ENCODE results near the gene MAGEA11.
"Not testable (repeated sequence)": the region's sequence is repeated elsewhere in the genome, so short reads cannot be mapped to it uniquely, and the experiment has no call there.

The MAGEA11 gene

DNA sequence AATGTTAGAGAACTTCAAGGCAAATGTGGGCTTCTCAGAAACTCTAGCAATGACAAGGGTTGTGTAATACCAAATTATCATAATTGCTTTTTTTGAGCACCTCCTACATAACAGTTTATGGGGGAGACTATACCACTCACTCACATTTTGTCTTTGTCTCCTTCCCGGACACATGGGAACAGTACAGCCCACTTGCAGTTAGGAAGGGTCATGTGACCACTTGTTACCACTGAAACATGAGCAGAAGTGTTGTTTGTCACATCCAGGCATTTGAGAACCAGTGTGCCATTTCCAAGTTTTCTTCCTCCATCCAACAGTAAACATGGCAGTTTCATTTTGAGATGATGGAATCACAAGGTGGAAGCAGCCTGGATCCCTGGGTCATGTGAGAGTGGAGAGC lies 6.9 kb downstream of the MAGEA11 start:
- no peak for DNase-seq (ENCODE audit: low read depth in 2 of 2)

DNA sequence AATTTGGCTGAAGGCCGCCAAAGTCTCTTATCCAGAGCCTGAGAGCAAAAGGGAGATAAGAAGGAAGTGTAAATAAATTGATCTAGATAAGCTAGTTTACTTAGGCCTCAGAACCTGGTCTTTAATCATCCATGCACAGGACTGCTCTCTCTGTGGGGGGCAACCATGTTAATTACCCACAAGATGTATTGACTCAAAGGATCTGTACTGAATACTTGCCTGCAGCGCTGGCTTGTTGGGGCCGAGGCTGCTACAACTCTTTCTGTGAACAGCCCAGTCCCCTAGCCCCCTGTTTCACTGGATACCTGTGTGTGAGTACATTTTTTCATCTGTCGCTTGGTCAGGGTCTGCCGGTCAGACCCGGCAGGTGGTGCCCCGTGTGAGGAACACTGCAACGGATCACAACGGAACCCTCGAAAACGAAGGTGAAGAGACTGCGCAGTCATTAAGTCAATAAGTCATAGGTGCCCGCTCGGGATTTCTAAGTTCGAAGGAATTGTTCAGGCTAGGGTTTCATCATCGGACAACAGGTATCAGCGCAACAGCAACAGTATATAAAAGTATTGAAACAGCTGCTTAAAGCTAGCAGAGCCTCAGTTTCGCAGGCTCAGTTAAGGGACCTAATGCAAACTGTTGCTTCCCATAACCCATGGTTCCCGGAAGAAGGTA lies 8.3 kb downstream of the MAGEA11 start:
- no peak for DNase-seq (ENCODE audit: low read depth in 2 of 2)

DNA sequence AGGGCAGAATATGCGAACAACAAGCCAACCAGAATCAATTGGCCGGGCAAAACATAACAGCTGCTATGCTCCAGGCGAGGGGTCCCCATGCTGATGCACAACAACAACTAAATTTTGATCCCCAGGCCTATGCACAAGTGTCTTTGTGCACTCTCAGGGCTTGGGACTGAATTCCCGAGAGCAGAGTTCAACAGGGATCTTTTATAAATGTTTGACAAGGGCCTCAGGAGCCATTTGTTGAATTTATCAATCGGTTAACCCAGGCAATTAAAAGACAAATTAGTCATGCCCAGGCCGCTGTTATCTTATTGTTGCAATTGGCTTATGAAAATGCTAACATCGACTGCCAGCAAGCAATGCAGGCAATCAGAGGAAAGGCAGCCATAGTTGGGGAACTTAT lies 9.4 kb downstream of the MAGEA11 start:
- not testable (repeated sequence) for DNase-seq (ENCODE audit: low read depth in 2 of 2)

DNA sequence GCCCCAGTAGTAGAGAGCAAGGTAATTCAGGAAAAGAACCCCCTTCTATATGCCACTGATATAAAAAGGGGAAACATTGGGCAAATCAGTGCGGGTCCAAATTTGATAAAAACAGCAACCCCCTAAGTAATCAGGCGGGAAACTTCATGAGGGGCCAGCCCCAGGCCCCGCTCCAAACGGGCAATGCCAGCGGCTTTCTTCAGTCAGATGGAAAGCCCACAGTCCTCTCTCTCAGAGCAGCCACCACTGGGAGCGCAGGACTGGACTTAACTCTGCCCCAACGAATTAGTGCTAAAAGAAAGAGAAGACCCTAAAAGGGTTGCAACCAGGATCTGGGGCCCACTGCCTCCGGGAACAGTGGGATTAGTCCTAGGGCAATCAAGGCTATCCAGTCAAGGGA lies 9.9 kb downstream of the MAGEA11 start:
- DNase-seq (ENCODE audit: low read depth in 2 of 2) = no peak

DNA sequence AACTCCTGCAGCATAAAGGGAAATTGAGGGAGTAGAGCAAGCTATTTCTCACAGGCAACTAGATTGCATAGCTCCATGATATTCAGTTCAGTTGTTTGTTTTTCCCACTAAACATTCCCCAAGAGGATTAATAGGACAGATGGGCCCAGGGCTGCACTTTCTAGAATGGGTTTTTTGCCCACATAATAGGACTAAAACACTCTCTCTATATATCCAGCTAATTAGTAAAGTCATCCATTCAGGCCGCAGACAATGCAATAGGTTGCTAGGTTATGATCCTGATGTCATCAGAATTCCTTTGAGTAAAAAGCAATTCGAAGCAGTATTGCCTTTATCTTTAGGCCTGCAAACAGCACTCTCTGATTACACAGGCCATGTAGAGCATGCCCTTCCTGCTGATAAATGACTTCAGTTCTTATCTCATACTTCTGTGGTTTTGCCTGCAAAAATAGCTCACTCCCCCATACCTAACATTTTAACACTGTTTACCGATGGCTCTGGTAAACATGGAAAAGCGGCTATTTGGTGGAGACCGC lies 11.8 kb downstream of the MAGEA11 start:
- DNase-seq (ENCODE audit: low read depth in 2 of 2) = not testable (repeated sequence)

DNA sequence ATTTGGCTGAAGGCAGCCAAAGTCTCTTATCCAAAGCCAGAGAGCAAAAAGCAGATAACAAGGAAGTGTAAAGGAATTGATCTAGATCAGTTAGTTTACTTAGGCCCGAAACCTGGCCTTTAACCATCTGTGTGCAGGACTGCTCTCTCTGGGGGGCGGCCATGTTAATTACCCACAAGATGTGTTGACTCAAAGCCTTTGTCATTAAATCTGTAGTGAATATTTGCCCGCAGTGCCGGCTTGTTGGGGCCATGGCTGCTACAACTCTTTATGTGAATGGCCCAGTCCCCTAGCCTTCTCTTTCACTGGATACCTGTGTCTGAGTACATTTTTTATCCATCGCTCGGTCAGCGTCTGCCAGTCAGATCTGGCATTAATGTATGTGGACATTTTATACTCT lies 15.4 kb downstream of the MAGEA11 start:
- DNase-seq (ENCODE audit: low read depth in 2 of 2) = not testable (repeated sequence)

DNA sequence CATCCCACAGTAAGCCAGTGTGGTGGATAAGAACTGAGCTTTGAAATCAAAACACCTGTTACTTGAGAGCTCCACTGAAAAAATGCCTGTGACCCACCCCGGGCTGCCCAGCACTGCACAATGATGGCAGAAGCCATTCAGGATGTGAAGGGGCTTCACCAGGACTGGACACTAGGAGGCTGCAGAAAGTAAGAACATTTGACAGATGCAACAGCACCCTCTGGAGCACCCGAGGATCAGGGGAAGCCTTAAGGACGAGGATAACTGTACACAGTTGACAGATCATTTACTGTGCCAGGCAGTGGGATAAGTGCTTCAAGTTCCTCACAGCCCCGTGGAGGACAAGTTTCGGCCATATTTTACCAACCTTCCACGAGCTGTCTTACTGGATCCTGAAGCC lies 30.4 kb downstream of the MAGEA11 start:
- not testable (repeated sequence) for DNase-seq (ENCODE audit: low read depth in 2 of 2)

DNA sequence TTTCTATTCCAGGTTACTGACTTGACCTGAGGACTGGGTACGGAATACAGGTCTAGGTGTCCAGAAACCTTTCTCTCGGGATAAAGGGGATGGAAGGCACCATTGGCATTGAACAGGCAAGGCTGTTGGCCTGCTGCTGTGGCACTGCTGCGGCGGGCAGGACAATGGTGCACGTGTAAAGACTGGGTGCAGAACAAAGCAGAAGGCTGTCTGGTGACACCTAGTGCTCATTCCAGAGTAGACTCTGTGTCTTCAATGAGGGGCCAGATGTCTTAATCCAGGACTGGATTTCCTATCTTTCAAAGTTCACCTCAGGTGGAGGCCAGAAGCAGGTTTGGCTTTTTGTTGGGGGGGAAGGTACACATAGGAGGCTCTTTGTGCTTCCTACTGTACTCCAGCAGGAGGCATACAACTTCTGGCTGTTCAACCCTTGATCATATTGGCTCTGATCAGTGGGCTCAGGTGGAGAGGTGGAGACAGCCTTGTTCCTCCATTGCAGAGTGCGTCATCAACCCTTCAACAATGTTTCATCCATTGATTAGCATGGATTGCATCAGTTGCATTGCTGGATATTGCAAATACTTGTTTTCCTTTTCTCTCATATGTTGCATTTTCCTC lies 34.6 kb downstream of the MAGEA11 start:
- not testable (repeated sequence) for DNase-seq (ENCODE audit: low read depth in 2 of 2)

DNA sequence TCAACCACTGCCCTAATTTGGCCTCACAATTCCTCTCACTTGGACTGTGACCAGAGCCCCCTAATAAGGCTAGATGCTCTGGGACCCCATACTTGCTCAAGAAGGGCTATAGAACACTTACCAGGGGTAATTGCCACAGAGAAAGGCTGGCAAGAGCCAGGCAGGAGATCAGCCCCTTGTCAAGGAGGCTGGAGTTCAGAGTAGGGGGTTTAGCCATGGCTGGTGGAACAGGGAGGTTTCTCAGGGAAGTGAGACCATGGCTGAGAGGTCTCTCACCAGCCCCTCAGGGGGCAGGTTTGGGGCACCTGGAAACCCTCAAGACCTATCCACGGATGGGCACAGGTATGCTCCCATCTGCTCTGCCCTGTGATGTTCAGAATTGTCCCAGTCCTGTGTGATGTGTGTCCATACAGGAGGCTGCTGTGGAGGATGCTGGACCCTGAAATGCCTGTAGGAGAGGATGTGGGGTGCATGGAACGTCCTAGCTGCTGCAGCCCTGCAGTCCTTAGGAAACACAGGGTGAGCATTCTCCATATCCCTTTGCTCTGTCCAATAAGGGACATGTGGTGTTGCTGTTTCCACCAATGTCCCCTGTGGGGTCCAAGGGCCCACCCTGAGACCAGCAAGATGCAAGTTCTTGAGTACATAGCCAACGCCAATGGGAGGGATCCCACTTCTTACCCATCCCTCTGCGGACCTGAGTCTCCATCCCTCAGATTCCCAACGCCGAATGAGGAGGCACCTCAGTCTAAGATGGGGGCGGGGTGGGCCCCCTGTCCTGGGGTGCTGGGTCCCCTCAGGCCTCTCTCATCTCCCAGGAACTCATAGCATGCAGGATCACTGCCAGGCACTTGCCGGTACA lies 45.6 kb downstream of the MAGEA11 start:
- DNase-seq (ENCODE audit: low read depth in 2 of 2) = no peak

DNA sequence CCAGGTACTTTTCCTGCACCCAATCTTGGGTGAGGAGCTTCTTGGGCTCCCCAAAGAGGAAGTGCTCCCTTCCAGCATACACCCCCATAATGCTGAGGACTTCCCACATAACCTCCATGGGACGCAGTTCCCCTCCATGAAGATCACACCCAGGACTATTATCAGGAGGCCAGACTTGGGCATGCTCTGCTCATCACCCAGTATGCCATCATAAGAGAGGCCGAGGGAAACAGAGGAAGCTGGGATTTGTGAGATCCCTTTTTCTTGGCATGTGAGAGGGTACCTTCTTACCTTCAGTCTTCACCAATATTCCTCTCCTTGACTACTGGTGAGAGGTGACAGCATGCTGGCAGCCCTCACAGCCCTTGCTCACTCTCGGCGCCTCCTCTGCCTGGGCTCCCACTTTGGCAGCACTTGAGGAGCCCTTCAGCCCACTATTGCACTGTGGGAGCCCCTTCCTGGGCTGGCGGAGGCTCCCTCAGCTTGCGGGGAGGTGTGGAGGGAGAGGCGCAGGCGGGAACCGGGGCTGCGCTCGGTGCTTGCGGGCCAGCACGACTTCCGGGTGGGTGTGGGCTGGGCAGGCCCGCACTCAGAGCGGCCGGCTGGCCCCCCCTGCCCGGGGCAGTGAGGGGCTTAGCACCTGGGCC lies 46.3 kb downstream of the MAGEA11 start:
- no peak for DNase-seq (ENCODE audit: low read depth in 2 of 2)

DNA sequence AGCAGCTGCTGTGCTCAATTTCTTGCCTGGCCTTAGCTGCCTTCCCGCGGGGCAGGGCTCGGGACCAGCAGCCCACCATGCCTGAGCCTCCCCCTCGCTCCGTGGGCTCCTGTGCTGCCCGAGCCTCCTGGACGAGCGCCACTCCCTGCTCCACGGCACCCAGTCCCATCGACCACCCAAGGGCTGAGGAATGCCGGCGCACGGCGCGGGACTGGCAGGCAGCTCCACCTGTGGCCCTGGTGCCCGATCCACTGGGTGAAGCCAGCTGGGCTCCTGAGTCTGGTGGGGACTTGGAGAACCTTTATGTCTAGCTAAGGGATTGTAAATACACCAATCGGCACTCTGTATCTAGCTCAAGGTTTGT lies 46.8 kb downstream of the MAGEA11 start:
- not testable (repeated sequence) for DNase-seq (ENCODE audit: low read depth in 2 of 2)

DNA sequence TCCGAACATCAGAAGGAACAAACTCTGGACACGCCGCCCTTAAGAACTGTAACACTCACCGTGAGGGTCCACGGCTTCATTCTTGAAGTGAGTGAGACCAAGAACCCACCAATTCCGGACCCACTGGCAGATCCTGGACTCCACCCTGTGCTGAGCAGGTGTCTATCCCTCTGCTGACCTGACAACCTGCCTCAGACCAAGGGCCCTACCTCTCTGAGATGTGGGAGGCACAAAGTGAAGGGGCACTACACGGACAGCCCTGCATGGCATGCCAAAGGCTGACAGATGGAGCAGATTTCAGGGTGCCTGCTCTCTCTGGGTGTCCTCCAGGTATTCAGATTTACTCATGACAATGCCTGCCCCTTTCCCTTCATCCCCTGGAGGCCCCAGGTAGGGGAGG lies 48.0 kb downstream of the MAGEA11 start:
- DNase-seq (ENCODE audit: low read depth in 2 of 2) = no peak

DNA sequence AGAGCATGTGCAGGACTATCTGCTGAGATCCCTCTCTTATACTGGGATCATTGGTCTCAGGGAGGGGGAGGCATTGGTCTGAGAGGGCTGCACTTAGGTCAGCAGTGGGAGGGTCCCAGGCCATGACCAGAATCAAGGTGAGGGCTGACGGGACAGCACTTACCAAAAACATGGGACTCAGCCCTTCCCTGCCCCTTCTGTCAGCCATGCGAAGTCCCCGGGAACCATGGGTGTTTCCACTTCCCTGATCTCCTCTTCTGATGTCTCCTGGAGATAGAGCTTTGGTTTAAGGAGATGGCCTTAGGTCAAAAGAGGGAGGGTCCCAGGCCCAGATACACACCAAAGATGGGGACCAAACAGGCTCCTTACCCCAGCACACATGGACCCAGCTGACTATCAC lies 49.1 kb downstream of the MAGEA11 start:
- DNase-seq (ENCODE audit: low read depth in 2 of 2) = no peak

DNA sequence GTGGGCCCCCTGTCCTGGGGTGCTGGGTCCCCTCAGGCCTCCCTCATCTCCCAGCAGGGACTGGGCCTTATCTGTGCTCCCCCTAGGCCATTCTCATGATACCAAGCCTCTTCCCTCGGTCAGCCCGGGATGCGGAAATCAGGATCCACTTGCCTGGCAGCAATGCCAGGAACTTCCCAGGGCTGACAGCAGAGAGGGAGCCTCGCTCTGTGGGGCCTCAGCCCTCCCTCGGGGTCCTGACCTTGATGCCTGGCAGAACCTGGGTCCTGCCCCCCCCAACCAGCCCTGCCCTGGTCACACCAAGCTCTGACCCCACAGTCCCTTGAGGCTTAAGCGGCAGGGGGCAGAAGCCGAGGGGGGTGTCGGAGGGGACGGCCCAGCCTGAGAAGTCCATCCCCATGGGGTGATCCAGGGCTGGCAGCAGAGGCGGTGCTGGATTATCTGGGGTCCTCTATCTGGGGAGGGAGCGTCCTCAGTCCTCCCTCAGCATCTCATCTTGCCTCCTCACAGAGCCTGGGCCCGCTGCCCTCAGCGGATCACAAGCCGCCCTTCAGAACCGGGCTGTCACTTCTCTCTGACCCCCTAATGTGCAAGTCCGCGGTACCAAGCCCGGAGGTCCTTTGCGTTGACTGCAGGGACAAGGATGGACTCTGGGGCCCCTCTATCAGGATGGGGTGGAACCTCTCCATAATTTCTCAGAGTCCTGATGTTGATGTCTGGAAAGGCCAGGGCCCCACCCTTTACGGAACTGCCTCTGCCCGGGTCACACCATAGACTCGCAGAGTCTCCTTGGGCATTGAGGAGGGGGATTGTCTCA lies 50.2 kb downstream of the MAGEA11 start:
- not testable (repeated sequence) for DNase-seq (ENCODE audit: low read depth in 2 of 2)

DNA sequence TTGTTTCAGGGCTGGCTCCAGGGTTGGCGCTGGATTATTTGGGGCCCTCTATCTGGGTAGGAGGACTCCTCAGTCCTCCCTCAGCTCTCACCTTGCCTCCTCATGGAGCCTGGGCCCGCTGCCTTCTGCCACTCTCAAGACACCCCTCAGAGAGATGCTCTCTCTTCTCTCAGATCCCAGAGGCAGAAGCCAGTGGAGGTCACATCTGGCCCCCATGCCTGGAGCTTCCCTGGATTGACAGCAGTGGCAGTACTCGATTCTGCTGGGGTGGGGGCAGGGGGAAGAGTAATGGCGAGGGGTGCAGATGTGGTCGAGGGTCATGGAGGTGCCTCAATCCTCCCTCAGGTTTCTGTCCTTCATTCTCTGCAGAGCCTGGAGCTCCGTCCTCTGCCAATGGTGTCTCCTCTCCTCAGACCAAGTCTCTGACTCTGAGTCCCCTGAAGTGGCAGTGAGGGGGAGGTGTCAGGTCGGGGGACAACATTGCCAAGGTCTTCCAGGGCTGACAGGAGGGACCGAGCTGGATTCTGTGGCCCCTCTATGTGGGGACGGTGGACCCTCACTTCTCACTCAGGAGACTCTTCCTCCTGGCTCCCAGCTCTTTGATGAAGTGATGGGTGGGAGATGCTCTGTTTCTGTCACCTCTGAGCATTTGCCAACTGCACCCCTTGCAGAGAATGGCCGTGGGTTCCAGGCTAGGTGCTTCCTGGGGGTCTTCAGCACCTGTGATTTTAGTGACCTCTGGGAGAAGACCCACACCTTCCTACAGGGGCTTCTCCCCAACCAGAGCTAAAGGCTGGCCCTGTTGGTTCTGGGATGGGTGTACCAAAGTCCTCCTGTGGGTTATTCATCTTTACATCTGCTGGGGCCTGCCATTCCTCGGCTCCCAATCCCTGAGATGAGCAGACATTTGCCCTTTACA lies 51.1 kb downstream of the MAGEA11 start:
- no peak for DNase-seq (ENCODE audit: low read depth in 2 of 2)

Measured in stimulated activated CD4-positive, alpha-beta T cell treated with anti-CD3 and anti-CD28 coated beads, Interleukin-1b, Interleukin-23, amount 100 ng/mL, for 4 hours (primary cell).